Activated effector memory CD4-positive, alpha-beta T cell treated with anti-CD3 and anti-CD28 coated beads, Interleukin-2, amount 50 U/mL, for 16 hours (primary cell): Measurements from ENCODE around the gene TM6SF1.
"Not testable (repeated sequence)": the region's sequence is repeated elsewhere in the genome, so short reads cannot be mapped to it uniquely, and the experiment has no call there.

Source experiments
- DNase-seq: peaks from one replicate; pipeline ENCODE4 v3.0.0-alpha.2; 2020

The TM6SF1 gene

DNA sequence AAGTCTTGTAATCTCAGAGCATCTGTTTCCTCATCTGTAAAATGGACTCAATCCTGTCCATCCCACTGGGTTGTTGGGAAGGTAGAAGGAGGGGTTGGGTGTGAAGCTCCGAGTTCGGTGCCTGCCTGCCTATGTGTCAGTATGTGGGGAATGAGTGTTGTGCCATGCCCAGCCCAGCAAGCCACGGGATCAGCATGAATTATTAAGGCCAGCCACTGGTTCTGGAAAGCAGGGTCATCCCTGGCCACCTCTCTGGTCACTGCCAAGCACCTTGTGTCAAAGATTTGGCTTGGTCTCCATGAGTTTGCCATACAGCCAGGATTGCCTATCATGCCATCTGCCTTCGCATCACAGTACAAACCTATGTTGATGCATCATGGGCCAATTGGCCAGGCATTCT is 11.5 kb downstream of the TM6SF1 start:
- no peak for DNase-seq

- DNase-seq, result no peak
These were observed 12.6 kb downstream of the TM6SF1 start for GRCh38 chr15:83119968-83120581.

- no peak for DNase-seq
These were observed 16.1 kb downstream of the TM6SF1 start for GRCh38 chr15:83123529-83123928.

DNA sequence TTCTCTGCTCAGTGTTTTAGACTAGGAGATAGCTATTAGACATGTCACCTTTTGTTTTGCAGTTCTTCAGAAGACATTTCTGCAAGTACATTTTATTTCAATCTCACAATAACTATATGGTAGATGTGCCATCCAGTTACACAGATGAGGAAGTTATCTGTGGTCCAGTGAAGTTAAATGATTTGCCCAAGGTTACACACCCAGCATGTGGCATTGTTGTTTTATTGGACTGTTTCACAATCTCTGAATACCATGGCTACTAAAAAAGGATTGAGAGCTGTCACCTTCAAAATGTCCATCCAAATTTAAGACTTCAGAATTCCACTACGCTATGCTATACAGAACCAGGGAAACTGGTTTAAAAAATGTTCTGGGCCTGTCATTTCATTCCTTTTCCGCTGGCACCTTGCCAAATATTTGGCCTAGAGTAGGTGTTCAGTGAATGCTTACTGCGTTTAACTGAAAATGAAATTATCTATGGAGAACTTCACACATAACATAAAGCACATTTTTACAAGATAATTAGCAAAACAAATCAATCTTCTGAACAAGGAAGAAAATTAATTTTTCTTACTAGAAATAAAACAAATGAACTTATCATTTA is 20.2 kb downstream of the TM6SF1 start:
- DNase-seq, result no peak

- no peak for DNase-seq
These were observed 22.3 kb downstream of the TM6SF1 start for GRCh38 chr15:83129791-83130190.

- no peak for DNase-seq
These were observed 25.5 kb downstream of the TM6SF1 start for GRCh38 chr15:83132861-83133523.

DNA sequence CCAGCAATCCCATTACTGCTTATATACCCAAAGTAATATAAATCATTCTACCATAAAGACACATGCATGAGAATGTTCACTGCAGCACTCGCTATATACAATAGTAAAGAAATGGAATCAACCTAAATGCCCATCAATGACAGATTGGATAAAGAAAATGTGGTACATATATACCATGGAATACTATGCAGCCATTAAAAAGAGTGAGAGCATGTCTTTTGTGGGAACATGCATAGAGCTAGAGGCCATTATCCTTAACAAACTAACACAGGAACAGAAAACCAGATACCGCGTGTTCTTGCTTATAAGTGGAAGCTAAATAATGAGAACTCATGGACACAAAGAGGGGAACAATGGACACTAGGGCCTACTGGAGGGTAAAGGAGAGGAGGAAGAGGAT is 34.7 kb downstream of the TM6SF1 start:
- DNase-seq, result not testable (repeated sequence)

DNA sequence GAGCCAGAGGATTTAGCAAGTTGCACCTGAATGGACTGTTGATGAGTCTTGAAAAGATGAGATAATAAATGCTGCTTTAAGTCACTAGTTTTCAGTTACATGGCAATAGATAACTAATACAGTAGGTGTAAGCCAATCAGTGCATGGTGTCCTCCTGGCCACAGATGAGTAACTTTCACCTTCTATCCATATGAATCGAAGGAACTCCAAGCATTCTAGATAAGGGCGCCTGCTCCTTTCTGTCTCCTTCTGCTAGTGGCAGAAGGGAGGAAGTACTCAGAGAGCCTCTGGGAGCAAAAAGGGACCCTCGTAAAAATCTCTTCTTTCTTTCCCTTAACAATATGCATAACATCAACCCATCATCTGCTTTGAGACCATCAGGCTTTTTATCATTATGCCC is 37.3 kb downstream of the TM6SF1 start:
- no peak for DNase-seq

GRCh38 chr15:83153288-83153687 is 45.8 kb downstream of the TM6SF1 start:
- no peak for DNase-seq

DNA sequence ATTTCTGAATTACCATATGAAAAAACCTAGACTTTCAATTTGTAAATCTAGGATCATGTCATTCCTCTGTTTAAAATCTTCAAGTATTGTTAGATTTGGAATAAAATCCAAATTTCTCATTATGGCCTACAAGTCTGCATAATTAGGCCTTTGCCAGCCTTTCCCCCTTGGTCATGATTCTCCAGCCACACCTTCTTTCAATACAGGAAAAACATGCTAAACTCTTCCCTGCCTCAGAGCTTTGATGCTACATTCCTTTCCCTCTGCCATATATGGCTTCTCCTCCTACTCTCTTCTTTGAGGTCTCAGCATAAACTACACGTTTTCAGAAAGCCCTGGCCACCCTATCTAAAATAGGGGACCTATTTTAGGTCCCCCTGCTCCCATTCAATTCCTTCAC is 48.5 kb downstream of the TM6SF1 start:
- no peak for DNase-seq

DNA sequence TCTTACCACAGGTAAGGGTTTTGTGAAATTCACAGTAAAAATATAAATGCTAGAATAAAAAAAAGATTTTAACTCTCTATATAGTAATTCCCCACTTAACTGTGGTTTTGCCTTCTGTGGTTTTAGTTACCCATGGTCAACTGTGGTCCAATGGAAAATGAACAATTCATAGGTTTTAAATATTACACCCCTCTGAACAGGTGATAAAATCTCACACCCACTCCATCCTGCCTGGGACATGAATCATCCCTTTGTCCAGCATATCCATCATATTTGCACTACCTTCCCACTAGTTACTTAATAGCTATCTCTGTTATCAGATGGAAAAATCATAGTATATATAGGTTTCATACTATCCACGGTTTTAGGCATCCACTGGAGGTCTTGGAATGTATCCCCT is 50.9 kb downstream of the TM6SF1 start:
- no peak for DNase-seq

DNA sequence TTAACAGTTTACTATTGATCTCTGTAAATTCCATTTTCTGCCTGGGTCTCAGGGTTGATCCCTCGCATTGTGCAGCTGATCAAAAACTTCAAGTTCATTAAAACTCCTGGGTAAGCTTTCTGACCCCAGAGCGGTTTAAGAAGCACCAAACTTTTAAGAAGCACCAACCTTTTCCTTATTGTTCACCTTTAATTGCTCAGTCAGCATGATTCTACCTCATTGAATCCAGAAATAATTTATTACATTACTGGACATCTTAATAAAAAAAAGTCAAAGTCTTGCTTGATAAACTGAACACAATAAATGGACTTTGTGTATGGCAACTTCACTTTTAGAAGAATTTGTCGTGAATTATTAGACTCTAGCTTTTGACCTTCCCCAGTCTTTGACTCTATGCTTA is 53.3 kb downstream of the TM6SF1 start:
- no peak for DNase-seq

DNA sequence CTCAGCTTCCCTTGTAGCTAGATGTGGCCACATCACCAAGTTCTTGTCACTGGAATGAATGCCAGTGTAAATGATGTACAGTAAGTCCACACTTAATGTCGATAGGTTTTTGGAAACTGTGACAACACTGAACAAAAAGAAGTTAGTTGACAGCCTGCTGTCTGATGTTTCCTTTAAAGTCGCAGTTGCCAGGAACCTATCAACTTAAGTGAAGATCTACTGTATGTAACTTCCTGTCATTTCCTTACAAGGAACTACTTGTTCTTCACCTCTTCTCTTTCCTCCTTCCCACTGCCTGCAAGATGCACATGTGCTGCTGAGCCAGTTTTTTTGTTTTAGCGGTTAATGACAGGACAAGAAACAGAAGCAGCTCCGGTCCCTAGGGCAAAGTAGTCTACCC is 55.6 kb downstream of the TM6SF1 start:
- no peak for DNase-seq

GRCh38 chr15:83164111-83164770 is 56.8 kb downstream of the TM6SF1 start:
- DNase-seq, result no peak

GRCh38 chr15:83164771-83165404 is 57.4 kb downstream of the TM6SF1 start:
- no peak for DNase-seq

- DNase-seq, result no peak
These were observed 58.8 kb downstream of the TM6SF1 start for GRCh38 chr15:83166218-83166617.

- DNase-seq, result no peak
These were observed 59.4 kb downstream of the TM6SF1 start for GRCh38 chr15:83166830-83167229.

DNA sequence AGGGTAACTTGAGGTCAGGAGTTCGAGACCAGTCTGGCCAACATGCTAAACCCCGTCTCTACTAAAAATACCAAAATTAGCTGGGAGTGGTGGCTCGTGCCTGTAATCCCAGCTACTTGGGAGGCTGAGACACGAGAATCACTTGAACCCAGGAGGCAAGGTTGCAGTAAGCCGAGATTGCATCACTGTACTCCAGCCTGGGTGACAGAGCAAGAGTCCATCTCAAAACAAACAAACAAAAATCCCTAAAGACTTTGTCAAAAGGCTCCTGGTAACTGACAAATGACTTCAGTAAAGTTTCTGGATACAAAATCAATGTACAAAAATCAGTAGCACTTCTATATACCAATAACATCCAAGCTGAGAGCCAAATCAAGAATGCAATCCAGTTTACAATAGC is 62.1 kb downstream of the TM6SF1 start:
- not testable (repeated sequence) for DNase-seq

- no peak for DNase-seq
These were observed 63.2 kb downstream of the TM6SF1 start for GRCh38 chr15:83170474-83171165.

DNA sequence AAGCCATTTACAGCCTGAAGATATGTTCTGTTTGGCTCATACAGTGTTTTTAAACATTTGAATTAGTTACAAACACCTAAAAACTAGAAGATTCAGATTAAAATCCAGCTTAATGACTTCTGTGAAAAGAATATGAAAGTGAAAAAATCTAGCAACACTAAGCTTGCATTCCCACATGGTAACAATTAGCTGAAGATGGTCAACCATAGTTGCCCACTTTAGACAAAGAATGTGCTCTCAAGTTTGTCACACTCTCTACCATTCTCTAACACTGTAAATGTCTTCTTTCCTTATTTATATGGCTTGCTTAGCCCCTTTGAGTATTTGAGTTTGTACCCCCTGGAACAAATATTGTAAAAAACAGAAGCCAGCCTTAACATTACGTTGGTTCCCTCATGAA is 67.4 kb downstream of the TM6SF1 start:
- no peak for DNase-seq

GRCh38 chr15:83178390-83178789 is 70.9 kb downstream of the TM6SF1 start:
- DNase-seq, result no peak

DNA sequence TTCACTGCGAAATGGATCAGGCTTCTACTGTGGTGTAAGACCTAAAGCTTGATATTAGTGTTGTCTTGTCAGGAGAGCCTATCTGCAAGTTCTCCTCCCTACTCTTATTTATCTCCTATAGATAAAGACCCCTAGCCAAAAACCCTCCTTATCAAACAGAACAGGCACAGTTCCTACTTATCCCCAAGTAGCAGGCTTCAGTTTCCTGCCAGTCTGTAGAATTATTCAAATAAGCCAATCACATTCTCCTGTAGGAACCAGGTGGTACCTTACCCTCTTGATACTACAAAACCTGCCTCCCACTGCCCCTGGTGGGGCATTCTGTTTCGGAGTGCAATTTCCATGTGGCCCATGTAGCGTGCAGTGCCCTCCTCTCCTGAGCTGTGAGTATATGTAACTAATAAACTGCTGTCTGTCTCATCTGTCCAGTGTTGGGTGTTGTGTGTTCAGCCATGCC is 71.5 kb downstream of the TM6SF1 start:
- no peak for DNase-seq

DNA sequence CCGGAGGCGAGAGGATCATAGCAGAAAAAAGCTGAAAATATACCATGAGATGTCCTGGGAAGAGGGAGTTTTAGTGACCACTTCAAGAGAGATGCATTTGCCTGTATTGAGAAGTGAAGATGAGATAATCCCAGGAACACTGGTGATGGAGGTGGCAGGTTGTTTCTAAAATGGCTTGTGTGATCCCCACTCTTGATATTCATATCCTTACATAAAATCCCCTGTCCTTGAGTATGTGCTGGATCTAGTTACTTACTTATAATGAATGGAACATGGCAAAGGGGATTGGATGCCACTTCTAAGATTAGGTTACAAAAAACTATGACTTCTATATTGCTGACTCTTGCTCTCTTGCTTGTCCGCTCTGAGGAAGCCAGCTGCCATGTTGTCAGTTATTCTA is 78.1 kb downstream of the TM6SF1 start:
- no peak for DNase-seq
